Coronary artery (tissue), 2 donors: ENCODE results near the gene ACP2.
A peak's percentile ranks its signal among the peaks of the same experiment; 100 is the strongest.
"Not testable (repeated sequence)": the region's sequence is repeated elsewhere in the genome, so short reads cannot be mapped to it uniquely, and the experiment has no call there.

Experiments
- DNase-seq: peaks from one replicate; pipeline ENCODE4 v3.0.0-alpha.2; 2017; ENCODE audit warnings: low spot score
- H3K27ac ChIP-seq, 2 donors: fragments of 200-600 bp; sonication (generic); one replicate each; pipeline ENCODE4 v1.5.1; 2016 to 2019
- H3K4me3 ChIP-seq: fragments of 200-600 bp; sonication (generic); 2 replicates; pipeline ENCODE4 v1.5.1; 2016; ENCODE audit warnings: mild to moderate bottlenecking, moderate library complexity
- TF ChIP-seq, protein P1 (sequence below): fragments of 200-600 bp; sonication (generic); IDR thresholded peaks from one replicate; pipeline ENCODE4 v1.5.1; 2019; ENCODE audit warnings: antibody characterized with exemption

Gene ACP2

DNA sequence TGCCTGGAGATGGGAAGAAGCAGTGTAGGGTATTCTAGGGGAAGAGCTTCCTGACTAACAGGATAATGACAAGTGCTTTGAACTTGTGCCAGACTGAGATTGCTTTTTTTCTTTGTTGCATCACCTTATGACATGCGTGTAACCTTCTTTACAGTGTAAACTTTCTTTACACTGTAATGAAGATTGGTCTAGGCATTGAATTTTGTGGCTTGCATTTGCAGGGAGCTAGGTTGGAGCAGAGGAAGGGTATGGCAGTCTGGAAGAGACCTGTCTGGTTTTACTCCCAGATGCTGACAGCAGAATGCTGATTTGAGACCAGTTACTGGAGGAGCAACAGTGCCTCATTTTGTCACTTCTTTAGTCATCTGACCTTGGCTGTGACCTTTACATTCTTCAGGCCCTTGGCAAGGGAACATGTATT lies 28.2 kb downstream of the ACP2 start:
- no peak overlapping the region for H3K4me3 ChIP-seq
- TF ChIP-seq, protein P1, sequence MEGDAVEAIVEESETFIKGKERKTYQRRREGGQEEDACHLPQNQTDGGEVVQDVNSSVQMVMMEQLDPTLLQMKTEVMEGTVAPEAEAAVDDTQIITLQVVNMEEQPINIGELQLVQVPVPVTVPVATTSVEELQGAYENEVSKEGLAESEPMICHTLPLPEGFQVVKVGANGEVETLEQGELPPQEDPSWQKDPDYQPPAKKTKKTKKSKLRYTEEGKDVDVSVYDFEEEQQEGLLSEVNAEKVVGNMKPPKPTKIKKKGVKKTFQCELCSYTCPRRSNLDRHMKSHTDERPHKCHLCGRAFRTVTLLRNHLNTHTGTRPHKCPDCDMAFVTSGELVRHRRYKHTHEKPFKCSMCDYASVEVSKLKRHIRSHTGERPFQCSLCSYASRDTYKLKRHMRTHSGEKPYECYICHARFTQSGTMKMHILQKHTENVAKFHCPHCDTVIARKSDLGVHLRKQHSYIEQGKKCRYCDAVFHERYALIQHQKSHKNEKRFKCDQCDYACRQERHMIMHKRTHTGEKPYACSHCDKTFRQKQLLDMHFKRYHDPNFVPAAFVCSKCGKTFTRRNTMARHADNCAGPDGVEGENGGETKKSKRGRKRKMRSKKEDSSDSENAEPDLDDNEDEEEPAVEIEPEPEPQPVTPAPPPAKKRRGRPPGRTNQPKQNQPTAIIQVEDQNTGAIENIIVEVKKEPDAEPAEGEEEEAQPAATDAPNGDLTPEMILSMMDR = no peak
- no peak for DNase-seq
- no peak overlapping the region for H3K27ac ChIP-seq

DNA sequence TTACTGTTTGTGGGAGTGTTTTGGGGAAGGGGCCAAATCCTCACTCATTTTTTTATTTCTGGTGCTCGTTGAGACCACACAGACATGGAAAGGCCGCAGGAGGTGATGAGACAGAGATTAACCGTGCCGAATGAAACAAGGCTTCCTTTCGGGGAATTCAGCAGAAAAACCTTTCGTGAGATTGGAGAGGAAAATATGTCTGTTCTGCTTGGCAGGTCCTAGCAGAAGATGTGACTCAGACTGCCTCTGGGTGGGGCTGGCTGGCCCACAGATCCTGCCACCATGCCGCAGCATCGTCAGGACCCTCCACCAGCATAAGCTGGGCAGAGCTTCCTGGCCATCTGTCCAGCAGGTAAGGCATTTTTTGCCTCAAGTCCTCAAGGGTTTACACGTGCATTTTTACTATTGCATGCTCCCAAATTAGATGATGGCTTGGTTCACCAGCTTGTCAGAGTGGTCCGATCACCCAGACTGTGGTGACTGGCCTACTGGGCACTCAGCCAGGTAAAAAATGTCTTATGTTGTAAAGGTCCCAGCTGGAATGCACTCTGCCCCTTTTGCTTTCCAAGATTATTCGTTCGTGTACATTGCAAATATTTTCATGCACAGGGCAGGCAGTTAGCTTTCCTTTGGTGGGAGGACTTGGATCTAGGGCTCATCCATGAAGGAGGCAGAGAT lies 32.4 kb downstream of the ACP2 start:
- TF ChIP-seq, protein P1 = no peak
- DNase-seq = peak; percentile 85
- H3K27ac ChIP-seq = peak overlapping the region; percentile 91 to 92
- peak overlapping the region; percentile 72 for H3K4me3 ChIP-seq

GRCh38 chr11:47215366-47215910 lies 33.2 kb downstream of the ACP2 start:
- TF ChIP-seq, protein P1 = no peak
- Histone ChIP-seq H3K27ac (peak overlapping the region; percentile 91 to 92), H3K4me3 (peak overlapping the region; percentile 72)
- DNase-seq = no peak

- Histone ChIP-seq H3K27ac (peak overlapping the region; percentile 91 to 92), H3K4me3 (peak overlapping the region; percentile 72)
- DNase-seq = peak; percentile 97
- TF ChIP-seq, protein P1 = no peak
These were observed 34.6 kb downstream of the ACP2 start for GRCh38 chr11:47213950-47214565.

GRCh38 chr11:47212938-47213337 lies 35.7 kb downstream of the ACP2 start:
- Histone ChIP-seq H3K4me3 (no peak overlapping the region), H3K27ac (peak overlapping the region in 1 of 2 donors; percentile 18)
- TF ChIP-seq, protein P1 = no peak
- DNase-seq = no peak

- no peak for DNase-seq
- Histone ChIP-seq H3K27ac (no peak overlapping the region), H3K4me3 (no peak overlapping the region)
- TF ChIP-seq, protein P1 = no peak
These were observed 40.0 kb downstream of the ACP2 start for GRCh38 chr11:47208628-47209027.

DNA sequence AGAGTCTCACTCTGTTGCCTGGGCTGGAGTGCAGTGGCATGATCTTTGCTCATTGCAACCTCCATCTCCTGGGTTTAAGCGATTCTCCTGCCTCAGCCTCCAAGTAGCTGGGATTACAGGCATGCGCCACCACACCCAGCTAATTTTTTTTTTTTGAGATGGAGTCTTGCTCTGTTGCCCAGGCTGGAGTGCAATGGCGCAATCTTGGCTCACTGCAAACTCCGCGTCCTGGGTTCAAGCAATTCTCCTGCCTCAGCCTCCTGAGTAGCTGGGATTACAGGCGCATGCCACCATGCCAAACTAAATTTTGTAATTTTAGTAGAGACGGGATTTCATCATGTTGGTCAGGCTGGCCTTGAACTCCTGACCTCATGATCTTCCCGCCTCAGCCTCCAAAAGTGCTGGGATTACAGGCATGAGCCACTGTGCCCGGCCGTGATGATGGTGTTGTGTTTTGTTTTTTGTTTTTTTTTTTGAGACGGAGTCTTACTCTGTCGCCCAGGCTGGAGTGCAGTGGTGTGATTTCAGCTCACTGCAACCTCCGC lies 40.5 kb downstream of the ACP2 start:
- not testable (repeated sequence) for H3K4me3 ChIP-seq, H3K27ac ChIP-seq, DNase-seq
